Ovary (tissue), 3 donors: Measurements from ENCODE around the gene AGL.

Experiments
- EP300 ChIP-seq: sonication (generic); formaldehyde crosslinking; IDR thresholded peaks from one replicate; pipeline ENCODE4 v1.6.1; 2017; ENCODE audit warnings: antibody characterized with exemption
- POLR2A ChIP-seq: fragments of 450-650 bp; IDR thresholded peaks from one replicate; pipeline ENCODE4 v1.6.1; 2017; ENCODE audit warnings: antibody characterized with exemption, mild to moderate bottlenecking, moderate library complexity
- TF ChIP-seq, protein P1 (sequence below), 3 donors: fragments of 450-650 bp in 2 of 3; fragments of 200-600 bp in 1 of 3; IDR thresholded peaks; one replicate each; pipeline versions ENCODE4 v1.5.1 to v1.8.0; 2016 to 2022; ENCODE audit warnings: antibody characterized with exemption in 3 of 3, mild to moderate bottlenecking in 1 of 3
- donor health status: DM: no; HTN: no; CAD: no.

DNA sequence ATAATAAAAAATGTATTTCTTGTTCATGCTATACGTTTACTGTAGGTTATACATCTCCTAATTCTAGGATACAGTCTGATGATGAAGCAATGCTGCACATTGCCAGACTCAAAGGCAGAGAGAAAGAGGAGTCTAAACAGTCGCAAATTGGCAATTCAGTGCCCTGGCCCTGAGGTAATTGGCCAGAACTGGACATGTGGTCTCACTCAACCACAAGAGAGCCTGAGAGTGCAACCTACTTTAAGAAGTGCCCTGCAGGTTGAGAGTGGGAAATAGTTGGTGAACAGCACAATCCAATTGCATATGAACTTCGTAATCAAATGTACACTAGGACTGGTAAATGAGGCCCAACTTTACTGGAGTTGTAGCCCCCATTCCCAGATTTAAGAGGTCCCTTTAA lies 114.6 kb downstream of the AGL start:
- no peak for TF ChIP-seq POLR2A
- TF ChIP-seq, protein P1, sequence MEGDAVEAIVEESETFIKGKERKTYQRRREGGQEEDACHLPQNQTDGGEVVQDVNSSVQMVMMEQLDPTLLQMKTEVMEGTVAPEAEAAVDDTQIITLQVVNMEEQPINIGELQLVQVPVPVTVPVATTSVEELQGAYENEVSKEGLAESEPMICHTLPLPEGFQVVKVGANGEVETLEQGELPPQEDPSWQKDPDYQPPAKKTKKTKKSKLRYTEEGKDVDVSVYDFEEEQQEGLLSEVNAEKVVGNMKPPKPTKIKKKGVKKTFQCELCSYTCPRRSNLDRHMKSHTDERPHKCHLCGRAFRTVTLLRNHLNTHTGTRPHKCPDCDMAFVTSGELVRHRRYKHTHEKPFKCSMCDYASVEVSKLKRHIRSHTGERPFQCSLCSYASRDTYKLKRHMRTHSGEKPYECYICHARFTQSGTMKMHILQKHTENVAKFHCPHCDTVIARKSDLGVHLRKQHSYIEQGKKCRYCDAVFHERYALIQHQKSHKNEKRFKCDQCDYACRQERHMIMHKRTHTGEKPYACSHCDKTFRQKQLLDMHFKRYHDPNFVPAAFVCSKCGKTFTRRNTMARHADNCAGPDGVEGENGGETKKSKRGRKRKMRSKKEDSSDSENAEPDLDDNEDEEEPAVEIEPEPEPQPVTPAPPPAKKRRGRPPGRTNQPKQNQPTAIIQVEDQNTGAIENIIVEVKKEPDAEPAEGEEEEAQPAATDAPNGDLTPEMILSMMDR (IDR thresholded peaks at IDR 0.05) = no peak
- no peak for TF ChIP-seq EP300
